Measurements from ENCODE around the gene LMAN1L.

DNA sequence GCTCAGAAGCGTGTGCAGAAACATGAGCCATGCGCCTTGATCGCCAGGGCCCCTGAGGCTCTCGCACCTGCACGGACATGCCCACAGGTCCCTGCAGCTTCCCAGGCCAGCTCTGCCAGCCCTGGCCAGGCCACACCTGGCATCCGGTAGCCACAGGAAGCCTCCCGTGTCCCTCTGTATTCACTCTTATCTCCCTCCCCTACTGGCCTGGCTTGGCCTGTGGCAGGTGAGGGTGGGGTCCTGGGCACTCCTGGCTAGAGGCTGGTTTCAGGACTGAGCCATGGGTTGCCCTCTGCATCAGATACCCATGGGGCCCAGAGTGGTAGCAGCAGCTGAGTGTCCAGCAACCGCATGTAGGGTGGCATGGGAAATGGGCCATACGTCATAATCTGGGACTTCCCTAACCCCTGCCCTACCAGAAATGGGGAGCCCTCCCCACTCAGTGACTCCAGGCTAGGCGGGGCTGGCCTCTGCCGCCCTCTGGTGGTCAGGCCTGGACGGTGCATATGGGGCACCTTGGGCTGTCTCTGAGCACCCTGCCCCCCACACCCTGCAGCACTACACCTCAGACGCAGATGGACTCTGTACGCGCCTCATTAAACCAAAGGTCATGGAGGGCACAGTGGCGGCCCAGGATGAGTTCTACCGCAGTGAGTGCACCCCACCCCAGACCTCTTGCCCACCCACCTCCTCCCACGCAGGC, 12.6 kb upstream of the LMAN1L start:
- no peak for TF ChIP-seq EZH2 (IDR thresholded peaks at IDR 0.05; ENCODE audit: insufficient read depth, poor library complexity, severe bottlenecking)
- TF ChIP-seq EZH2phosphoT487 (IDR thresholded peaks at IDR 0.05; ENCODE audit: insufficient read depth, low read depth) = no peak

All from GM23248 (cell line).